H1 (cell line): ENCODE data around the gene PPP1R1C.

ENCODE experiments used
- CTCF ChIP-seq, 3 experiments: IDR thresholded peaks; 1 replicate in 2 of 3; 2 replicates in 1 of 3; pipeline versions ENCODE4 v1.5.1 to v1.6.1; 2011; ENCODE audit warnings: low read length in 3 of 3, mild to moderate bottlenecking in 3 of 3, inconsistent platforms in 2 of 3, low read depth in 1 of 3, moderate library complexity in 1 of 3; ENCODE audit not compliant: insufficient read depth in 1 of 3; ENCODE audit errors: control extremely low read depth in 1 of 3
- EP300 ChIP-seq, 2 experiments: IDR thresholded peaks; 1 replicate in 1 of 2; 2 replicates in 1 of 2; pipeline ENCODE4 v1.6.1; 2011 to 2012; ENCODE audit warnings: low read depth in 2 of 2, low read length in 2 of 2, mild to moderate bottlenecking in 2 of 2, borderline replicate concordance in 1 of 2, inconsistent platforms in 1 of 2, moderate library complexity in 1 of 2
- EZH2 ChIP-seq: fragments of 200-600 bp; sonication (generic); IDR thresholded peaks from 2 replicates; pipeline ENCODE4 v1.7.1; 2012; ENCODE audit warnings: low read depth, mild to moderate bottlenecking, moderate library complexity, low read length, inconsistent platforms; ENCODE audit not compliant: severe bottlenecking
- JUND ChIP-seq: IDR thresholded peaks from 2 replicates; pipeline ENCODE4 v1.6.1; 2011; ENCODE audit warnings: mild to moderate bottlenecking, improper control_type of control experiment, low read length
- POLR2A ChIP-seq, 2 experiments: IDR thresholded peaks; 1 replicate in 1 of 2; 2 replicates in 1 of 2; pipeline ENCODE4 v1.6.1; 2011; ENCODE audit warnings: low read depth in 2 of 2, low read length in 2 of 2, mild to moderate bottlenecking in 2 of 2; ENCODE audit errors: control extremely low read depth in 1 of 2
- POLR2AphosphoS5 ChIP-seq: IDR thresholded peaks from 2 replicates; pipeline ENCODE4 v1.6.1; 2011; ENCODE audit warnings: low read depth, low read length
- SP2 ChIP-seq: IDR thresholded peaks from 2 replicates; pipeline ENCODE4 v1.6.1; 2012; ENCODE audit warnings: mild to moderate bottlenecking, low read length, inconsistent platforms

GRCh38 chr2:181957668-181958067, 28.0 kb upstream of the PPP1R1C start:
- TF ChIP-seq CTCF (IDR thresholded peaks at IDR 0.05; ENCODE audit: control extremely low read depth in 1 of 3, insufficient read depth in 1 of 3, low read depth in 1 of 3, low read length in 3 of 3) (no peak), POLR2A (IDR thresholded peaks at IDR 0.05; ENCODE audit: control extremely low read depth in 1 of 2, low read depth in 2 of 2, low read length in 2 of 2) (no peak), SP2 (no peak), EP300 (IDR thresholded peaks at IDR 0.05; ENCODE audit: borderline replicate concordance in 1 of 2, low read depth in 2 of 2, low read length in 2 of 2) (no peak), POLR2AphosphoS5 (no peak), JUND (no peak), EZH2 (no peak)
